Lower leg skin (tissue), 3 donors: ENCODE data around the gene C13orf46.

ENCODE experiments used
- CTCF ChIP-seq, 3 donors: fragments of 450-650 bp; IDR thresholded peaks; one replicate each; pipeline ENCODE4 v1.5.1; 2016; ENCODE audit warnings: antibody characterized with exemption in 3 of 3, mild to moderate bottlenecking in 3 of 3, moderate library complexity in 2 of 3
- POLR2A ChIP-seq, 2 donors: fragments of 450-650 bp; IDR thresholded peaks; one replicate each; pipeline ENCODE4 v1.6.1; 2016 to 2017; ENCODE audit warnings: antibody characterized with exemption in 2 of 2, mild to moderate bottlenecking in 1 of 2, moderate library complexity in 1 of 2

DNA sequence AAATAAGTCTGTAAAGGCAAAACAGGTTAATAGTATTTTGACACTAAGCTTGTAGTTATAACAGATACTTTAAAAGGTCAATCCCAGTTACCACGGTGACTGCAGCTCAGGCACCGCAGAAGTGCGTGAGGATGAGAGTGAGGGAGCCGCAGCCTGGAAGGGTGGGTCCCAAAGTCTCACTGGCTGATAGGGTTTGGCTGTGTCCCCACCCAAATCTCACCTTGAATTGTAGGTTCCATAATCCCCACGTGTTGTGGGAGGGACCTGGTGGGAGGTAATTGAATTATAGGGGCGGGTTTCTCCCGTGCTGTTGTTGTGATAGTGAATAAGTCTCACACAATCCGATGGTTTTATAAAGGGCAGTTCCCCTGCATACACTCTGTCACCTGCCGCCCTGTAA, 70.0 kb downstream of the C13orf46 start:
- TF ChIP-seq CTCF (IDR thresholded peaks at IDR 0.05) (no peak), POLR2A (IDR thresholded peaks at IDR 0.05) (no peak)
